Measurements from ENCODE around the gene GIGYF2.
"Not testable (repeated sequence)": the region's sequence is repeated elsewhere in the genome, so short reads cannot be mapped to it uniquely, and the experiment has no call there.

The GIGYF2 gene

GRCh38 chr2:232689152-232689910 is 7.8 kb upstream of the GIGYF2 start:
- peak; percentile 75 for DNase-seq (ENCODE audit: low spot score)

- DNase-seq (ENCODE audit: low spot score): not testable (repeated sequence)
These were observed 6.0 kb upstream of the GIGYF2 start for GRCh38 chr2:232691117-232691516.

- no peak for DNase-seq (ENCODE audit: low spot score)
These were observed 3.8 kb upstream of the GIGYF2 start for GRCh38 chr2:232693344-232693743.

- DNase-seq (ENCODE audit: low spot score): no peak
These were observed 497 bp upstream of the GIGYF2 start for GRCh38 chr2:232696609-232697058.

- DNase-seq (ENCODE audit: low spot score): no peak
These were observed 628 bp downstream of the GIGYF2 start for GRCh38 chr2:232697807-232698110.

GRCh38 chr2:232698556-232699091 is 1.5 kb downstream of the GIGYF2 start:
- no peak for DNase-seq (ENCODE audit: low spot score)

GRCh38 chr2:232699110-232699509 is 2.0 kb downstream of the GIGYF2 start:
- DNase-seq (ENCODE audit: low spot score): no peak

- no peak for DNase-seq (ENCODE audit: low spot score)
These were observed 3.0 kb downstream of the GIGYF2 start for GRCh38 chr2:232700154-232700553.

- no peak for DNase-seq (ENCODE audit: low spot score)
These were observed 9.9 kb downstream of the GIGYF2 start for GRCh38 chr2:232707076-232707475.

GRCh38 chr2:232713505-232713904 is 16.4 kb downstream of the GIGYF2 start:
- DNase-seq (ENCODE audit: low spot score): no peak

- DNase-seq (ENCODE audit: low spot score): no peak
These were observed 17.8 kb downstream of the GIGYF2 start for GRCh38 chr2:232714969-232715368.

- not testable (repeated sequence) for DNase-seq (ENCODE audit: low spot score)
These were observed 22.9 kb downstream of the GIGYF2 start for GRCh38 chr2:232720056-232720455.

- no peak for DNase-seq (ENCODE audit: low spot score)
These were observed 24.1 kb downstream of the GIGYF2 start for GRCh38 chr2:232721261-232721660.

GRCh38 chr2:232721882-232722281 is 24.8 kb downstream of the GIGYF2 start:
- no peak for DNase-seq (ENCODE audit: low spot score)

GRCh38 chr2:232723027-232723426 is 25.9 kb downstream of the GIGYF2 start:
- no peak for DNase-seq (ENCODE audit: low spot score)

GRCh38 chr2:232728785-232729184 is 31.7 kb downstream of the GIGYF2 start:
- no peak for DNase-seq (ENCODE audit: low spot score)

- no peak for DNase-seq (ENCODE audit: low spot score)
These were observed 34.3 kb downstream of the GIGYF2 start for GRCh38 chr2:232731470-232731869.

GRCh38 chr2:232741294-232741693 is 44.2 kb downstream of the GIGYF2 start:
- DNase-seq (ENCODE audit: low spot score): no peak

GRCh38 chr2:232741972-232742371 is 44.8 kb downstream of the GIGYF2 start:
- DNase-seq (ENCODE audit: low spot score): no peak

- DNase-seq (ENCODE audit: low spot score): no peak
These were observed 47.8 kb downstream of the GIGYF2 start for GRCh38 chr2:232744963-232745362.

GRCh38 chr2:232748038-232748437 is 50.9 kb downstream of the GIGYF2 start:
- DNase-seq (ENCODE audit: low spot score): no peak

GRCh38 chr2:232749331-232749730 is 52.2 kb downstream of the GIGYF2 start:
- DNase-seq (ENCODE audit: low spot score): no peak

- DNase-seq (ENCODE audit: low spot score): no peak
These were observed 53.1 kb downstream of the GIGYF2 start for GRCh38 chr2:232750135-232750671.

- DNase-seq (ENCODE audit: low spot score): no peak
These were observed 60.8 kb downstream of the GIGYF2 start for GRCh38 chr2:232757905-232758304.
